Left ventricle myocardium superior (tissue), 1 donor: ENCODE results near the gene ATP8A2. TPM values are rescaled to one million over a fixed set of nuclear protein-coding genes. Genes with fewer than 3 reads are reported as not detected.

Source experiments
- ATAC-seq: fragments of 200-7000 bp; cut with Tn5 transposase; one replicate; pipeline ENCODE4 v1.9.1; 2020; ENCODE audit warnings: mild to moderate bottlenecking, moderate library complexity
- DNase-seq: peaks from one replicate; pipeline ENCODE4 v3.0.0-alpha.2; 2020
- intact Hi-C: fragments of 100-400 bp; cut with micrococcal nuclease; formaldehyde crosslinking; loops from one replicate; pipeline ENCODE4 v1.11.0; 2022
- total RNA-seq: library from RNA; stranded (reverse); fragmentation: NEBNext Ultra II Directional; extraction: Animal tissue kit (Norgen Biotek cat#: 25700); gene quantifications from one replicate; pipeline ENCODE4 v1.2.1, GENCODE V29; 2021
- donor health status: DM: no; HTN: yes; CAD: no; lungs with severe emphysema.

ATP8A2 gene
- total RNA-seq, 1 donor from 2014 or later = 0.15 TPM

- DNase-seq = no peak
- intact Hi-C loops = no loop called here
- ATAC-seq = no peak
These were observed 476.2 kb downstream of the ATP8A2 start for GRCh38 chr13:25847635-25848626.

- no peak for ATAC-seq
These were observed 477.3 kb downstream of the ATP8A2 start for GRCh38 chr13:25848812-25849745.

GRCh38 chr13:25857830-25858229 lies 486.1 kb downstream of the ATP8A2 start:
- intact Hi-C loops = no loop called here
- DNase-seq = no peak
- no peak for ATAC-seq

More at GRCh38 chr13:25848812-25849745, 477.3 kb downstream of the ATP8A2 start:
- DNase-seq = no peak
- intact Hi-C loops = no loop called here

- ATAC-seq (no peak), DNase-seq (no peak)
- intact Hi-C loops = no loop called here
These were observed 487.8 kb downstream of the ATP8A2 start for GRCh38 chr13:25859528-25859927.

DNA sequence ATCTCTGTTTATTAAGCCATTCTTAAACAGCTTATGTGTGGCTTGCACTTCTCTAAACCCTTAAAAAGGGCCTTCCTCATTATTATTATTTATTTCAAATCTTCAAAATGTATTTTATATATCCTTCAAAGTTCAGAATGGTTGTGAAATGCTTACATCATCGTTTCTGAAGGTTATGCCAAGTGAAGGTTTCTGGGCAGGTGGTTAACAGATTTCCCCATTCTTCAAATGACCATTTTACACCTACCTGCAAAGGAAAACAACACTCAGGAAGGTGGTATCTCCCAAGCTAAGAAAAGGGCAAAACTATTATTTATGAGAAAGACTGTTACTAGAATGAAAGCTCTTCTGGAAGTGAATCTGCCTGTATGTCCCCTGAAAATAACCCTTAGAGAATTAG lies 488.5 kb downstream of the ATP8A2 start:
- intact Hi-C loops = no loop called here
- DNase-seq (no peak), ATAC-seq (no peak)

DNA sequence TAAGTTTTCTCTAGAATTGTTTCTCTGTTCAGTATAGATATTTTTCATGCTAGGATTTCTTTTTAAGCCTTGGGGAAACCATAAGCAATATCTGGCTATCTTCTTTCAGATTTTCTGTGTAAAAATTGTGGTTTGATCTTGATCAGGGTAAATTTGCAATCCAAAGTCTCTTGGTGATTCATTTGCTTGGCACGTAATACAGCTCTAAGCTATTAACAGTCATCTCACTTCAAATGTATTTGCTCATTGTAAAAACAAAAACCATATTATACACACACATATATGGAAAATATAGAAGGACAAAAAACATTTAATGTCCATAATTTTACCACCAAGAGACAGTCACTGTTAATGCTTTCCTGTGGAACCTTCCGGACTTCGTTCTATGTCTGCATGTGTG lies 489.1 kb downstream of the ATP8A2 start:
- ATAC-seq (no peak), DNase-seq (no peak)
- intact Hi-C loops = no loop called here

GRCh38 chr13:25862156-25862555 lies 490.4 kb downstream of the ATP8A2 start:
- intact Hi-C loops = no loop called here
- ATAC-seq (no peak), DNase-seq (no peak)

- ATAC-seq = no peak
These were observed 492.3 kb downstream of the ATP8A2 start for GRCh38 chr13:25864116-25864515.

DNA sequence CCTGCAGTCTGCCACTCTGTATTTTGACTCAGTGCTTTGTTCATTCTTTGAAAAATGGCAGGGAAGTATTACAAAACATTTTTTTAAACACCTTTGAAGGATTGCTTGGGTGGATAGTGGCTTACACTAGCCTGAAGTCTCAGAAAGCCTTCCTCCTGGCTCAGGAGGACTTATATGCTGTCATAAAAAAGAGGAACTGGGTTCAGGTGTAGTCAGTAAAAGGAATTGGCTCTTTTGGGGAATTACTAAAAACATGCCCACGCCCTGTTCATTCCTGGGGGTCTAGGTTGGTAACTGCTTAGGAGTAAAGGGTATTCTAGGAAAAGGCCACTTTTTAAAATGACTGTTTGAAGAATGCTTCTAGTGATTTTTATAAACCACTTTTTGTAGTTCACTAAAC lies 493.2 kb downstream of the ATP8A2 start:
- no peak for DNase-seq
- intact Hi-C loops = no loop called here
- ATAC-seq = no peak

More at GRCh38 chr13:25864116-25864515, 492.3 kb downstream of the ATP8A2 start:
- intact Hi-C loops = no loop called here
- DNase-seq = no peak

DNA sequence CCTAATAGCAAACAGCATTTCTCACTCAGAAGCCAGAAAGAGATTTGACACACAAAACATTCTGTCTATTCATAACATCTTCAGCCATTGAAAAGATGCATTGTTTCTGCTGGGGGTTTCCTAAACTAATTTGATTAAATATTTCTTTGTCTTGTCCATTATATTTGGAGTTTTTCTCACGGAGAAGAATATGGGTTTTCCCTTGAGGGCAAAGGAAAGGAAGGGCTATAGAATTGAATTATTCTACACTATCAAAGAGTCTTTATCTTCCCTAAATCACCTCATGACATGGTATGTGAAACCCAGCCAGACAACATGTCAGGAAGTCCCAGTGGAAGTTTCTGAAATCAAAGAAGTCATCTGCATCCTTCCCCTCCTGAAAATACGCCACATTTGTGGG lies 493.6 kb downstream of the ATP8A2 start:
- intact Hi-C loops = no loop called here
- ATAC-seq (no peak), DNase-seq (no peak)

DNA sequence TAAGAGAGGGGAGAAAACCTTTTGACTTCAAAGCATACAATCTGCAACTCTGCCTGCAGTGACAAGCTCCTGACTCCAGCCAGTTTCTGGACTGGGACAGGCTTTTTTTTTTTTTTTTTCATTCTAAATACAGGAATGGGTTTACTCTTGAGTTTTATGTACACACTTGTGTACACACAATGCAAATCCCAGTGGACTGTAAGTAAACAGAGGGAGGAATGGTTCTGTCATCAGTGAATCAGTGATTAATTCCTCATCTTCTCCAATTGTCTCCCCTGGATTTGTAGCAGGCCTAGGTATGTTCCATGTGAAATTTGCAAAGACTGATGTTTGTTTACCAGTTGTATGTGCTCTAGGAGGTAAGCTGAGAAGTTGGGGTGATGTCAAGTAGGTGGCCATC lies 495.3 kb downstream of the ATP8A2 start:
- ATAC-seq = no peak
- intact Hi-C loops = no loop called here
- no peak for DNase-seq

- no peak for ATAC-seq
- intact Hi-C loops = no loop called here
- no peak for DNase-seq
These were observed 496.7 kb downstream of the ATP8A2 start for GRCh38 chr13:25868490-25868889.

DNA sequence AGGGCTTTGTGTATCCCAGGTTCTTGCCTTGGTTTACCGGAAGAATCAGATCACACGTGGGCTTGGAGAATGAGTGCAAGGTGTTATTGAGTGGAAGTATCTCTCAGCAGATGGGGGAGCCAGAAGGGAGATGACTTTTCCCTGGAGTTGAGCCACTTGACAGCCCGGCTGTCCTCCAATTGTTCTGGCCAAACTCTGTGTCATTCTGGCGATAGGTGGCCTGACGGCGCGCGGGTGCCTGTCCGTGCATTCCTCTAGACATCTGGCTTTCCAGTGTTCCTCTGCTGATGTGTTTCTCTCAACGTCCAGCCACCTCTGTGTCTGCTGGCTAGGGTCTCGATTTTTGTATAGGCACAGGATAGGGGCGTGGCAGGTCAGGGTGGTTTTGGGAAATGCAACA lies 498.2 kb downstream of the ATP8A2 start:
- intact Hi-C loops = no loop called here
- DNase-seq (no peak), ATAC-seq (no peak)

GRCh38 chr13:25871389-25872125 lies 499.8 kb downstream of the ATP8A2 start:
- no peak for ATAC-seq
- DNase-seq = no peak
- intact Hi-C loops = no loop called here

GRCh38 chr13:25872481-25873241 lies 500.9 kb downstream of the ATP8A2 start:
- intact Hi-C loops = no loop called here
- ATAC-seq = no peak
- no peak for DNase-seq

GRCh38 chr13:25873242-25873612 lies 501.5 kb downstream of the ATP8A2 start:
- ATAC-seq = no peak
- intact Hi-C loops = no loop called here
- DNase-seq = no peak

DNA sequence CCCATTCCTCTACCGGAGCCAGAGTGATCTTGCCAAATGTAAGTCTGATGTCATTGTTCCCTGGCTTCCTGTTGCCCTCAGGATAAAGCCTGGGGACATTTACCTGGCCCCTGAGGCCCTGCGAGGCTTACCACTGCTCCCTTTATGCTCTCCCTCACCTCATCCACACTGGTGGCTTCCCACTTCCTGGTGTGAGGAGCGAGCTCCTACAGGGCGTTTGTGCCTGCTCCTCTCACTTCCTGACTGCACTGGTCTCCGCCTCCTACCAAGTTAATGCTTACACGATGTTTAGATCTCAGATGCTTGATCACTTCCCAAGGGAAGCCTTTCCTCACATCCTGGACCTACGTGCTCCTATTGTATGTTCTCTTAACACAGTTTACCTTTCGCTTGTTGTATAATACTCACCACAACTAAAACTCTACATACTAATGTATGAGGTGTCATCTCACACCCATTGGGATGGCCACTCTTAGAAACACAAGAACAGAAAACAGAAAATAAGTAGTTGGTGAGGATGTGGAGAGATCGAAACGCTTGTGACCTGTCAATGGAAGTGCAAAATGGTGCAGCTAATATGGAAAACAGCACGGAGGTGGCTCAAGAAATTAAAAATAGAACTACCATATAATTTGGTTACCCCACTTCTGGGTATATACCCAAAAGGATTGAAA lies 502.4 kb downstream of the ATP8A2 start:
- intact Hi-C loops = no loop called here
- DNase-seq (no peak), ATAC-seq (no peak)

DNA sequence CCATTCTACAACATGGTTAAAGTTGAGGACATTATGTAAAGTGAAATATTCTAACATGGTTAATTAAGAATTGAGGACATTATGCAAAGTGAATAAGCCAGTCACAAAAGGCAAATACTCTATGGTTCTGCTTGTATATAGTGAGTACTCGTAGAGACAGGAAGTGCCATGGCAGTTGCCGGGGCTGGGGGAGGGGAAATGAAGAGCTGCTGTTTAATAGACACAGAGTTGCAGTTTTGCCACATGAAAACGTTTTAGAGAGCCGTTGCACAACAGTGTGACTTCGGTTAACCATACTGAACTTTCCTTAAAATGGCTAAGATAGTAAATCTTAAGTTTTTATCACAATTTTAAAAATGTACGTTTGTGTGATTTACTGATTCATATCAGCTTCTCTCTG lies 503.1 kb downstream of the ATP8A2 start:
- ATAC-seq (no peak), DNase-seq (no peak)
- intact Hi-C loops = no loop called here
